Measurements from ENCODE around the gene KRT6A.

The KRT6A gene

GRCh38 chr12:52524241-52524897 is 31.3 kb upstream of the KRT6A start:
- no peak for FAIRE-seq

- no peak for FAIRE-seq
Observed at GRCh38 chr12:52523824-52524223, 30.8 kb upstream of the KRT6A start.

GRCh38 chr12:52522346-52523011 is 29.4 kb upstream of the KRT6A start:
- FAIRE-seq = no peak

- no peak for FAIRE-seq
Observed at GRCh38 chr12:52521568-52522266, 28.7 kb upstream of the KRT6A start.

- no peak for FAIRE-seq
Observed at GRCh38 chr12:52521175-52521567, 28.1 kb upstream of the KRT6A start.

- no peak for FAIRE-seq
Observed at GRCh38 chr12:52519826-52520662, 27.0 kb upstream of the KRT6A start, which contains the start of gene KRT5. Gene KRT5, minus strand, starts transcription at chr12:52520394. Its CDS starts 98 bp downstream, at chr12:52520296.

- no peak for FAIRE-seq
Observed at GRCh38 chr12:52519387-52519703, 26.3 kb upstream of the KRT6A start.

- FAIRE-seq = no peak
Observed at GRCh38 chr12:52518574-52519386, 25.7 kb upstream of the KRT6A start.

- FAIRE-seq = no peak
Observed at GRCh38 chr12:52517888-52518287, 24.8 kb upstream of the KRT6A start.

GRCh38 chr12:52517005-52517835 is 24.2 kb upstream of the KRT6A start:
- FAIRE-seq = no peak

GRCh38 chr12:52515927-52516831 is 23.1 kb upstream of the KRT6A start:
- no peak for FAIRE-seq

GRCh38 chr12:52515319-52515646 is 22.2 kb upstream of the KRT6A start:
- FAIRE-seq = no peak

GRCh38 chr12:52514471-52515318 is 21.6 kb upstream of the KRT6A start:
- no peak for FAIRE-seq

- FAIRE-seq = no peak
Observed at GRCh38 chr12:52513736-52514135, 20.7 kb upstream of the KRT6A start.

GRCh38 chr12:52508211-52508610 is 15.2 kb upstream of the KRT6A start:
- FAIRE-seq = no peak

- FAIRE-seq = no peak
Observed at GRCh38 chr12:52506858-52507715, 14.0 kb upstream of the KRT6A start.

GRCh38 chr12:52502877-52503276 is 9.8 kb upstream of the KRT6A start:
- no peak for FAIRE-seq

- FAIRE-seq = no peak
Observed at GRCh38 chr12:52501490-52501889, 8.4 kb upstream of the KRT6A start.

All from endometrium (tissue), 2 donors.